ENCODE data around the gene GJC2. TPM values are rescaled to one million over a fixed set of nuclear protein-coding genes. Genes with fewer than 3 reads are reported as not detected.

GJC2 gene
- polyA plus RNA-seq, 1 donor from 2014 or later: 2.3 TPM

GRCh38 chr1:228139931-228140723 lies 9.6 kb upstream of the GJC2 start, which contains the start of gene GUK1:
TSS of gene GUK1 (plus strand) at chr1:228140279. CDS start at chr1:228140303, 24 bp downstream.
- peaks cover 18% of the 10 kb centered on the region for H3K27me3 ChIP-seq (ENCODE audit: insufficient read depth, low read depth, low read length)
- H3K4me3 ChIP-seq (ENCODE audit: low read length): peak within 1 kb of the TSS; percentile 69
- H3K4me2 ChIP-seq (ENCODE audit: low read length): peak within 1 kb of the TSS; percentile 96
- peak; percentile 75 for TF ChIP-seq TAF1 (IDR thresholded peaks at IDR 0.05; ENCODE audit: low read depth)
- peak; percentile 21 for TF ChIP-seq SMC3 (conservative IDR thresholded peaks at IDR 0.05; ENCODE audit: poor library complexity)
- TF ChIP-seq RAD21 (conservative IDR thresholded peaks at IDR 0.05): peak; percentile 17
- TF ChIP-seq EP300 (conservative IDR thresholded peaks at IDR 0.05; ENCODE audit: poor library complexity, severe bottlenecking): peak; percentile 89
- TF ChIP-seq, protein P1, sequence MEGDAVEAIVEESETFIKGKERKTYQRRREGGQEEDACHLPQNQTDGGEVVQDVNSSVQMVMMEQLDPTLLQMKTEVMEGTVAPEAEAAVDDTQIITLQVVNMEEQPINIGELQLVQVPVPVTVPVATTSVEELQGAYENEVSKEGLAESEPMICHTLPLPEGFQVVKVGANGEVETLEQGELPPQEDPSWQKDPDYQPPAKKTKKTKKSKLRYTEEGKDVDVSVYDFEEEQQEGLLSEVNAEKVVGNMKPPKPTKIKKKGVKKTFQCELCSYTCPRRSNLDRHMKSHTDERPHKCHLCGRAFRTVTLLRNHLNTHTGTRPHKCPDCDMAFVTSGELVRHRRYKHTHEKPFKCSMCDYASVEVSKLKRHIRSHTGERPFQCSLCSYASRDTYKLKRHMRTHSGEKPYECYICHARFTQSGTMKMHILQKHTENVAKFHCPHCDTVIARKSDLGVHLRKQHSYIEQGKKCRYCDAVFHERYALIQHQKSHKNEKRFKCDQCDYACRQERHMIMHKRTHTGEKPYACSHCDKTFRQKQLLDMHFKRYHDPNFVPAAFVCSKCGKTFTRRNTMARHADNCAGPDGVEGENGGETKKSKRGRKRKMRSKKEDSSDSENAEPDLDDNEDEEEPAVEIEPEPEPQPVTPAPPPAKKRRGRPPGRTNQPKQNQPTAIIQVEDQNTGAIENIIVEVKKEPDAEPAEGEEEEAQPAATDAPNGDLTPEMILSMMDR (IDR thresholded peaks at IDR 0.05; ENCODE audit: poor library complexity, severe bottlenecking): peak; percentile 66
- peak; percentile 89 for TF ChIP-seq REST (IDR thresholded peaks at IDR 0.05; ENCODE audit: borderline replicate concordance)
- peak; percentile 92 for TF ChIP-seq MXI1 (conservative IDR thresholded peaks at IDR 0.05; ENCODE audit: poor library complexity, severe bottlenecking)
- TF ChIP-seq EZH2 (IDR thresholded peaks at IDR 0.05; ENCODE audit: borderline replicate concordance, insufficient read depth, low read length, poor library complexity, severe bottlenecking): no peak
- peak; percentile 91 for TF ChIP-seq POLR2AphosphoS5 (IDR thresholded peaks at IDR 0.05)
- H3K36me3 ChIP-seq (ENCODE audit: insufficient read depth, low read length): no peaks in the 10 kb centered on the region
- H2AFZ ChIP-seq (ENCODE audit: low read depth, low read length): peak within 1 kb of the TSS; percentile 87
- H3K79me2 ChIP-seq (replicated peaks; ENCODE audit: insufficient read depth, low read length): peaks cover 26% of the 10 kb centered on the region
- H3K9ac ChIP-seq (ENCODE audit: low read length): peak within 1 kb of the TSS; percentile 91
- no peaks in the 10 kb centered on the region for H3F3A ChIP-seq (ENCODE audit: insufficient read depth, low read length, poor library complexity, severe bottlenecking)
- peaks cover 16% of the 10 kb centered on the region for H4K20me1 ChIP-seq (ENCODE audit: insufficient read depth)
- H3K9me2 ChIP-seq (ENCODE audit: insufficient read depth, low read length): no peaks in the 10 kb centered on the region
- peak within 1 kb of the TSS; percentile 86 for H3K27ac ChIP-seq (ENCODE audit: low read length)
- no peaks in the 10 kb centered on the region for H3K9me3 ChIP-seq (ENCODE audit: low read length)

GRCh38 chr1:228140724-228141225 lies 9.0 kb upstream of the GJC2 start:
- H3K9me2 ChIP-seq (ENCODE audit: insufficient read depth, low read length): no peaks in the 10 kb centered on the region
- no peak overlapping the region for H2AFZ ChIP-seq (ENCODE audit: low read depth, low read length)
- no peak for TF ChIP-seq EP300 (conservative IDR thresholded peaks at IDR 0.05; ENCODE audit: poor library complexity, severe bottlenecking)
- no peak for TF ChIP-seq RAD21 (conservative IDR thresholded peaks at IDR 0.05)
- TF ChIP-seq REST (IDR thresholded peaks at IDR 0.05; ENCODE audit: borderline replicate concordance): no peak
- no peak for TF ChIP-seq EZH2 (IDR thresholded peaks at IDR 0.05; ENCODE audit: borderline replicate concordance, insufficient read depth, low read length, poor library complexity, severe bottlenecking)
- TF ChIP-seq SMC3 (conservative IDR thresholded peaks at IDR 0.05; ENCODE audit: poor library complexity): no peak
- TF ChIP-seq TAF1 (IDR thresholded peaks at IDR 0.05; ENCODE audit: low read depth): no peak
- TF ChIP-seq, protein P1 (IDR thresholded peaks at IDR 0.05; ENCODE audit: poor library complexity, severe bottlenecking): no peak
- TF ChIP-seq POLR2AphosphoS5 (IDR thresholded peaks at IDR 0.05): no peak
- no peak for TF ChIP-seq MXI1 (conservative IDR thresholded peaks at IDR 0.05; ENCODE audit: poor library complexity, severe bottlenecking)
- H3K79me2 ChIP-seq (replicated peaks; ENCODE audit: insufficient read depth, low read length): peaks cover 26% of the 10 kb centered on the region
- no peaks in the 10 kb centered on the region for H3F3A ChIP-seq (ENCODE audit: insufficient read depth, low read length, poor library complexity, severe bottlenecking)
- H3K9ac ChIP-seq (ENCODE audit: low read length): peak overlapping the region; percentile 91
- peak overlapping the region; percentile 96 for H3K4me2 ChIP-seq (ENCODE audit: low read length)
- no peaks in the 10 kb centered on the region for H3K36me3 ChIP-seq (ENCODE audit: insufficient read depth, low read length)
- peak overlapping the region; percentile 69 for H3K4me3 ChIP-seq (ENCODE audit: low read length)
- H4K20me1 ChIP-seq (ENCODE audit: insufficient read depth): peaks cover 16% of the 10 kb centered on the region
- no peaks in the 10 kb centered on the region for H3K9me3 ChIP-seq (ENCODE audit: low read length)
- H3K27ac ChIP-seq (ENCODE audit: low read length): peak overlapping the region; percentile 86
- peaks cover 12% of the 10 kb centered on the region for H3K27me3 ChIP-seq (ENCODE audit: insufficient read depth, low read depth, low read length)

Data from neural cell (in vitro differentiated cells).